HG02840 (cell line): ENCODE measurements around the gene C2CD4B.

Experiments
- ATAC-seq: cut with Tn5 transposase; IDR thresholded peaks from one replicate; pipeline ENCODE4 v1.9.1; 2021; ENCODE audit warnings: mild to moderate bottlenecking, moderate library complexity, moderate number of reproducible peaks; ENCODE audit not compliant: unreplicated experiment, low FRiP score

C2CD4B gene

GRCh38 chr15:62120776-62121175 is 44.3 kb downstream of the C2CD4B start:
- no peak for ATAC-seq

GRCh38 chr15:62119874-62120273 is 45.2 kb downstream of the C2CD4B start:
- no peak for ATAC-seq

GRCh38 chr15:62119227-62119864 is 45.7 kb downstream of the C2CD4B start:
- no peak for ATAC-seq

GRCh38 chr15:62118520-62119226 is 46.4 kb downstream of the C2CD4B start:
- no peak for ATAC-seq

GRCh38 chr15:62115847-62116246 is 49.2 kb downstream of the C2CD4B start:
- ATAC-seq, result no peak
